Smooth muscle cell (in vitro differentiated cells): ENCODE data around the gene HS3ST5. TPM values are rescaled to one million over a fixed set of nuclear protein-coding genes. Genes with fewer than 3 reads are reported as not detected.
"Not testable (repeated sequence)": the region's sequence is repeated elsewhere in the genome, so short reads cannot be mapped to it uniquely, and the experiment has no call there.

Experiments used
- DNase-seq: peaks from one replicate; lab custom pipeline; 2025; ENCODE audit not compliant: unreplicated experiment; lab: John Stamatoyannopoulos, UW
- H2AFZ ChIP-seq: fragments of 200-600 bp; sonication (generic); 2 replicates; pipeline ENCODE4 v1.6.0; 2016; ENCODE audit warnings: antibody characterized with exemption, low read depth, mild to moderate bottlenecking
- H3F3A ChIP-seq: fragments of 200-600 bp; sonication (generic); 2 replicates; pipeline ENCODE4 v1.6.0; 2017; ENCODE audit warnings: antibody characterized with exemption, low read depth
- H3K27ac ChIP-seq: fragments of 200-600 bp; sonication (generic); 2 replicates; pipeline ENCODE4 v1.5.1; 2016; ENCODE audit warnings: low read depth, mild to moderate bottlenecking
- H3K27me3 ChIP-seq: fragments of 200-600 bp; sonication (generic); 2 replicates; pipeline ENCODE4 v1.6.1; 2016; ENCODE audit warnings: low read depth, mild to moderate bottlenecking
- H3K36me3 ChIP-seq: fragments of 200-600 bp; sonication (generic); 2 replicates; pipeline ENCODE4 v1.5.1; 2016; ENCODE audit warnings: low read depth
- H3K4me1 ChIP-seq: fragments of 200-600 bp; sonication (generic); 2 replicates; pipeline ENCODE4 v1.5.1; 2016; ENCODE audit warnings: low read depth
- H3K4me2 ChIP-seq: fragments of 200-600 bp; sonication (generic); 2 replicates; pipeline ENCODE4 v1.6.0; 2016; ENCODE audit warnings: mild to moderate bottlenecking
- H3K4me3 ChIP-seq: fragments of 200-600 bp; sonication (generic); 2 replicates; pipeline ENCODE4 v1.5.1; 2016; ENCODE audit warnings: mild to moderate bottlenecking
- H3K79me2 ChIP-seq: fragments of 200-600 bp; sonication (generic); 2 replicates; pipeline ENCODE4 v1.6.0; 2016; ENCODE audit warnings: low read depth, mild to moderate bottlenecking
- H3K9ac ChIP-seq: fragments of 200-600 bp; sonication (generic); 2 replicates; pipeline ENCODE4 v1.6.0; 2016; ENCODE audit warnings: low read depth
- H3K9me3 ChIP-seq: fragments of 200-600 bp; sonication (generic); replicated peaks from 2 replicates; pipeline ENCODE4 v1.5.1; 2016; ENCODE audit warnings: low read depth
- H4K20me1 ChIP-seq: fragments of 200-600 bp; sonication (generic); 2 replicates; pipeline ENCODE4 v1.6.0; 2016; ENCODE audit warnings: low read depth
- WGBS: methylation state at CpG from one replicate; pipeline ENCODE4 v1.1.7; 2016; ENCODE audit warnings: low lambda C conversion rate; 5-methylcytosine and 5-hydroxymethylcytosine counted together
- polyA plus RNA-seq: library from polyadenylated mRNA; unstranded; fragments of >200 nt; fragmentation: Nextera tagmentation; extraction: Ambion mirVana; gene quantifications from 2 replicates; pipeline ENCODE4 v1.2.1, GENCODE V29; 2016
- total RNA-seq: library from RNA; depleted of rRNA; stranded (reverse); fragments of >200 nt; gene quantifications from 2 replicates; pipeline ENCODE4 v1.2.3, GENCODE V29; 2014
- TF ChIP-seq, protein P1 (sequence below): fragments of 200-600 bp; sonication (generic); IDR thresholded peaks from 2 replicates; pipeline ENCODE4 v1.5.1; 2017; ENCODE audit warnings: borderline replicate concordance, mild to moderate bottlenecking, antibody characterized with exemption; ENCODE audit not compliant: insufficient read depth, poor library complexity, severe bottlenecking

The HS3ST5 gene
- total and polyA plus RNA-seq, 2 experiments from 2014 or later: 0.18 to 0.25 TPM

DNA sequence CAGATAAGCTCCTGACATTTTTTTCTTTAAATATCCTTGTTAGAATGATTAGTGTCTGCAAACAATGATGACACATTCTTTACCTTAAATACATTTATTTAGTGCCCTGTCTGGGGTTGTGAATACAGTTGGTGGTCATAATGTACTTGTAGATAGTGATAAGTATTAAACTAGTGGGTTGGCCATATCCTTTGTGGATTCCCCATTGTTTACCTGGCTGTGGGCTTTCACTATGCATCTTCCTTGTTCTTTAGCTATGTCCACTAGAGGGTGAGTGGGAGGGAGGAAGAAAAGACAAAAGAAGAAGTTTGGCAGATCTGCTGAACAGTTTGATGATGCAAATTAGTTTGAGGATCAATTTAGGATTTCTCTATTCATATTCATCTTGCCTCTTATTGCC lies 15.7 kb downstream of the HS3ST5 start:
- no peaks in the 10 kb centered on the region for H3K9me3 ChIP-seq
- H3K79me2 ChIP-seq: no peaks in the 10 kb centered on the region
- H3K4me3 ChIP-seq: no peak overlapping the region
- H3K36me3 ChIP-seq: no peaks in the 10 kb centered on the region
- H3K4me1 ChIP-seq: peaks cover 9% of the 10 kb centered on the region
- no peak overlapping the region for H2AFZ ChIP-seq
- no peak overlapping the region for H3K9ac ChIP-seq
- no peak for DNase-seq
- no peaks in the 10 kb centered on the region for H4K20me1 ChIP-seq
- H3K27me3 ChIP-seq: no peaks in the 10 kb centered on the region
- no peaks in the 10 kb centered on the region for H3F3A ChIP-seq
- H3K4me2 ChIP-seq: no peak overlapping the region
- H3K27ac ChIP-seq: no peak overlapping the region
- TF ChIP-seq, protein P1, sequence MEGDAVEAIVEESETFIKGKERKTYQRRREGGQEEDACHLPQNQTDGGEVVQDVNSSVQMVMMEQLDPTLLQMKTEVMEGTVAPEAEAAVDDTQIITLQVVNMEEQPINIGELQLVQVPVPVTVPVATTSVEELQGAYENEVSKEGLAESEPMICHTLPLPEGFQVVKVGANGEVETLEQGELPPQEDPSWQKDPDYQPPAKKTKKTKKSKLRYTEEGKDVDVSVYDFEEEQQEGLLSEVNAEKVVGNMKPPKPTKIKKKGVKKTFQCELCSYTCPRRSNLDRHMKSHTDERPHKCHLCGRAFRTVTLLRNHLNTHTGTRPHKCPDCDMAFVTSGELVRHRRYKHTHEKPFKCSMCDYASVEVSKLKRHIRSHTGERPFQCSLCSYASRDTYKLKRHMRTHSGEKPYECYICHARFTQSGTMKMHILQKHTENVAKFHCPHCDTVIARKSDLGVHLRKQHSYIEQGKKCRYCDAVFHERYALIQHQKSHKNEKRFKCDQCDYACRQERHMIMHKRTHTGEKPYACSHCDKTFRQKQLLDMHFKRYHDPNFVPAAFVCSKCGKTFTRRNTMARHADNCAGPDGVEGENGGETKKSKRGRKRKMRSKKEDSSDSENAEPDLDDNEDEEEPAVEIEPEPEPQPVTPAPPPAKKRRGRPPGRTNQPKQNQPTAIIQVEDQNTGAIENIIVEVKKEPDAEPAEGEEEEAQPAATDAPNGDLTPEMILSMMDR: no peak

DNA sequence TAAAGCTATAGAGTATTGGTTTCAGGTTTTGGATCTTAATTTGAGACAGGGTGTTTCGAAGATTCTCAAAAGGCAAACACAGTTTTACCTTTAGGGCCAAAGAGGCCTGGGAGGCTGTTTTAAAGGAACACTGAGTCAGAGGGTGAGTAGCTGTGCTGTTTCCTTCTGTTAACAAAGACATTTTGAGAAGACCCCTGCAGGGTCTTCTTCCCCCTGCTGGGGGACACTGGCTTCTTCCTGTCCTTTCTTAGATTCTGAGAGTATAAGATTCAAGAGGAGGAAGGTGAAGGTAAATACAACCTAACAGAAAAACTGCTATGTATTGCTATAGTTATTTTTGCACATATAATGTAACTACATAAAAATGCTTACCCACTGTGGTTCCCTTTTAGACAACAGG lies 19.0 kb downstream of the HS3ST5 start:
- Histone ChIP-seq H3K36me3 (no peaks in the 10 kb centered on the region), H3K4me2 (no peak overlapping the region), H2AFZ (no peak overlapping the region), H3K27me3 (no peaks in the 10 kb centered on the region), H3F3A (no peaks in the 10 kb centered on the region), H3K79me2 (no peaks in the 10 kb centered on the region), H4K20me1 (no peaks in the 10 kb centered on the region), H3K4me1 (peaks cover 5% of the 10 kb centered on the region), H3K27ac (no peak overlapping the region), H3K9me3 (no peaks in the 10 kb centered on the region), H3K9ac (no peak overlapping the region), H3K4me3 (no peak overlapping the region)
- 94% methylated on average over 1 of the region's 1 CpG for WGBS
- TF ChIP-seq, protein P1: no peak
- no peak for DNase-seq

DNA sequence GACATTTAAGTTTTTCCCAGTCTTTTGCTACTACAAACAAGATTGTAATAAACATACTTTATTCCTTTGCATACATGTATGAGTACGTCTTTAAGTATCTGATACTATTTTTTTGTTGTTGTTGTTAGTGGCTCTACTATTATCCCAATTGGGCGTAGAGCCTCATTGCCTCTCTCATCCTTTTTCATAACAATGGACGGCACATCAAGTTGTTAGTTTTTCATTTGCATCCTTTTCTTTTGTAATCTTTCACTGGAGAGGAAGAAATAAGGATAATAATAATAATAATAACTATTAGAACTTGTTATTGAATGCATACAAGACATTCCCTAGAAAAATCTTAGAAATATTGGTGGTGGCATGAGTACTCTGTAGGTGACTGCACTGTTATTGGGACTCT lies 23.1 kb downstream of the HS3ST5 start:
- no peak overlapping the region for H2AFZ ChIP-seq
- H3K27me3 ChIP-seq: no peaks in the 10 kb centered on the region
- no peak overlapping the region for H3K4me2 ChIP-seq
- H3K9ac ChIP-seq: no peak overlapping the region
- no peaks in the 10 kb centered on the region for H4K20me1 ChIP-seq
- 89% methylated on average over 3 of the region's 3 CpGs for WGBS
- no peak overlapping the region for H3K27ac ChIP-seq
- no peaks in the 10 kb centered on the region for H3K9me3 ChIP-seq
- H3K36me3 ChIP-seq: no peaks in the 10 kb centered on the region
- TF ChIP-seq, protein P1: no peak
- peaks cover 5% of the 10 kb centered on the region for H3K4me1 ChIP-seq
- no peaks in the 10 kb centered on the region for H3K79me2 ChIP-seq
- H3K4me3 ChIP-seq: no peak overlapping the region
- DNase-seq: no peak
- H3F3A ChIP-seq: no peaks in the 10 kb centered on the region

DNA sequence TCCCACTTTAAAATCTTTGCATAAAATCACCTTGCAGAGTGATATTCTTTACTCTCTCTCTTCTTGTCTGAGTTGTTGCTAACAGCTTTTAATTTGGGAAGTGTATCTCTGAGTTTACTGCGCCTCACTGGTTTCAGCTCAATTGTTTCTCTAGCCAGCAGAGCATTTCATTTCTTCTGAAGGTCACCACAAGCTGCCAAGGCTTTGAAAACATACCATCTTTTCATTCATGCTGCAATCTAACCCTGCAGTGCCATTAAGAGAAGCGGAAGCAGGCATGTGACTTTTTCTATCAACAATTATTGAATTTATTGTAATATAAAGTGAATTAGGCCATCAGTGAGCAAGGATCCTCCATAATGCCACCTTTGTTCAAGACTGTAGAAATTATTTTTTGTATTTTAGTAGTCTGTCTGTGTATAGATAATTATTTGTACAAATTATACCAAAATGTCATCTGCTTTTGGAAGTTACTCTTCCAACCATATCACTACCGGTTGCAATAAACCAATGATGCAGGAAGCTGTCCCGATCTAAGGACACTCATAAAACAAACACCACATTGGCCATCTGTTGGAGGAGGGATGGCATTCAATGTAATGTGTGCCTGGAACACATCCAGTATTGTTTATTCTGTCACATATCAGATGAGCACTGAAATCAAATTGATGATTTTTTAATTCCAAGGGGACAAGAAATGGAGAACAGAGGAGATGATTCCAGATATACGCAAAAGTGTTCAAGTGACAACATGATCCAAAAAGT lies 26.8 kb downstream of the HS3ST5 start:
- Histone ChIP-seq H4K20me1 (no peaks in the 10 kb centered on the region), H3K79me2 (no peaks in the 10 kb centered on the region), H3F3A (no peaks in the 10 kb centered on the region), H3K4me2 (no peak overlapping the region), H3K4me3 (no peak overlapping the region), H2AFZ (no peak overlapping the region), H3K9me3 (no peaks in the 10 kb centered on the region), H3K4me1 (no peaks in the 10 kb centered on the region), H3K9ac (no peak overlapping the region), H3K27me3 (no peaks in the 10 kb centered on the region), H3K36me3 (no peaks in the 10 kb centered on the region), H3K27ac (no peak overlapping the region)
- WGBS: 77% methylated on average over 5 of the region's 5 CpGs
- no peak for DNase-seq
- TF ChIP-seq, protein P1: no peak

DNA sequence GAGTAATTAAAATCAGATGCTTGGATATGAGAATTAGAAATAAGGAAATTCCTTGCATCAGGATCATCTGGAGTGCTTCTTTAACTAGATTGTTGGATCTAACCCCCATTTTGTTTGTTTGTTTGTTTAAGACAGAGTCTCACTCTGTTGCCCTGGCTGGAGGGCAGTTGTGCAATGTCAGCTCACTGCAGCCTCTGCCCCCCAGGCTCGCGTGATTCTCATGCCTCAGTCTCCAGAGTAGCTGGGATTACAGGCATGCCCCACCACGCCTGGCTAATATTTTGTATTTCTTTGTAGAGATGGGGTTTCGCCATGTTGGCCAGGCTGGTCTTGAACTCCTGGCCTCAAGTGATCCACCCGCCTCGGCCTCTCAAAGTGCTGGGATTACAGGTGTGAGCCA lies 29.0 kb downstream of the HS3ST5 start:
- not testable (repeated sequence) for H3K79me2 ChIP-seq, H3K36me3 ChIP-seq, H4K20me1 ChIP-seq, H2AFZ ChIP-seq, H3K27me3 ChIP-seq, H3F3A ChIP-seq, H3K4me1 ChIP-seq, H3K4me2 ChIP-seq, H3K4me3 ChIP-seq, H3K9me3 ChIP-seq, H3K9ac ChIP-seq, H3K27ac ChIP-seq, DNase-seq
- WGBS: 93% methylated on average over 6 of the region's 6 CpGs
